H9 (cell line): ENCODE measurements around the gene LRRN4CL. TPM values are rescaled to one million over a fixed set of nuclear protein-coding genes. Genes with fewer than 3 reads are reported as not detected.

Experiments
- DNase-seq: peaks from one replicate; pipeline ENCODE4 v3.0.0-alpha.2; 2017
- H2AFZ ChIP-seq: one replicate; pipeline ENCODE4 v1.6.1; 2013; ENCODE audit warnings: mild to moderate bottlenecking, low read length, control low read depth, moderate library complexity
- H2AK5ac ChIP-seq: 2 replicates; pipeline ENCODE4 v1.6.1; 2013; ENCODE audit warnings: low read length, control low read depth, mixed read lengths; ENCODE audit not compliant: insufficient read length
- H2BK120ac ChIP-seq: one replicate; pipeline ENCODE4 v1.6.1; 2013; ENCODE audit warnings: low read depth, mild to moderate bottlenecking, low read length, control low read depth, inconsistent platforms; ENCODE audit not compliant: poor library complexity, severe bottlenecking
- H2BK12ac ChIP-seq: 2 replicates; pipeline ENCODE4 v1.6.1; 2013; ENCODE audit warnings: low read length, control low read depth, mixed read lengths, low read depth; ENCODE audit not compliant: insufficient read length
- H2BK15ac ChIP-seq: 2 replicates; pipeline ENCODE4 v1.6.1; 2013; ENCODE audit warnings: low read depth, low read length, control low read depth
- H2BK20ac ChIP-seq: one replicate; pipeline ENCODE4 v1.6.1; 2013; ENCODE audit warnings: low read depth, mild to moderate bottlenecking, low read length, control low read depth, inconsistent platforms; ENCODE audit not compliant: poor library complexity, severe bottlenecking
- H2BK5ac ChIP-seq: 2 replicates; pipeline ENCODE4 v1.6.1; 2013; ENCODE audit warnings: low read length, control low read depth, mixed read lengths; ENCODE audit not compliant: insufficient read length
- H3K14ac ChIP-seq: 2 replicates; pipeline ENCODE4 v1.6.1; 2013; ENCODE audit warnings: low read length, control low read depth; ENCODE audit not compliant: insufficient read depth
- H3K18ac ChIP-seq: 2 replicates; pipeline ENCODE4 v1.6.1; 2013; ENCODE audit warnings: low read depth, mild to moderate bottlenecking, mixed read lengths, low read length, control low read depth; ENCODE audit not compliant: insufficient read length
- H3K23ac ChIP-seq: 2 replicates; pipeline ENCODE4 v1.6.1; 2013; ENCODE audit warnings: low read length, control low read depth, mixed read lengths, low read depth; ENCODE audit not compliant: insufficient read length
- H3K23me2 ChIP-seq: 2 replicates; pipeline ENCODE4 v1.6.1; 2013; ENCODE audit warnings: low read depth, mild to moderate bottlenecking, mixed read lengths, low read length, control low read depth; ENCODE audit not compliant: insufficient read length, poor library complexity, severe bottlenecking
- H3K27ac ChIP-seq: 2 replicates; pipeline ENCODE4 v1.5.1; 2013; ENCODE audit warnings: low read length, control low read depth, mixed read lengths, low read depth; ENCODE audit not compliant: insufficient read length
- H3K27me3 ChIP-seq: 2 replicates; pipeline ENCODE4 v1.6.1; 2013; ENCODE audit warnings: low read length, control low read depth, inconsistent platforms; ENCODE audit not compliant: insufficient read depth
- H3K4ac ChIP-seq: 2 replicates; pipeline ENCODE4 v1.6.1; 2013; ENCODE audit warnings: low read depth, mild to moderate bottlenecking, control low read depth, inconsistent platforms, low read length, moderate library complexity
- H3K4me1 ChIP-seq: 2 replicates; pipeline ENCODE4 v1.6.1; 2013; ENCODE audit warnings: low read length, control low read depth, inconsistent platforms; ENCODE audit not compliant: insufficient read depth
- H3K4me2 ChIP-seq: 2 replicates; pipeline ENCODE4 v1.6.1; 2013; ENCODE audit warnings: low read length, control low read depth, mixed read lengths; ENCODE audit not compliant: insufficient read length, insufficient read depth
- H3K56ac ChIP-seq: 2 replicates; pipeline ENCODE4 v1.6.1; 2013; ENCODE audit warnings: low read depth, mild to moderate bottlenecking, mixed read lengths, low read length, control low read depth; ENCODE audit not compliant: insufficient read length
- H3K79me1 ChIP-seq: 2 replicates; pipeline ENCODE4 v1.6.1; 2013; ENCODE audit warnings: low read depth, mild to moderate bottlenecking, moderate library complexity, low read length, control low read depth, inconsistent platforms; ENCODE audit not compliant: insufficient read depth, poor library complexity, severe bottlenecking
- H3K79me2 ChIP-seq: 2 replicates; pipeline ENCODE4 v1.6.1; 2013; ENCODE audit warnings: low read length, control low read depth, inconsistent platforms; ENCODE audit not compliant: insufficient read depth
- H3K9ac ChIP-seq: 2 replicates; pipeline ENCODE4 v1.6.1; 2013; ENCODE audit warnings: low read length, control low read depth, mixed read lengths; ENCODE audit not compliant: insufficient read length; ENCODE audit errors: extremely low read depth
- H3K9me3 ChIP-seq: one replicate; pipeline ENCODE4 v1.6.1; 2013; ENCODE audit warnings: low read depth, low read length, inconsistent platforms; ENCODE audit not compliant: control insufficient read depth
- H3T11ph ChIP-seq: one replicate; pipeline ENCODE4 v1.6.1; 2013; ENCODE audit warnings: mild to moderate bottlenecking, low read length, control low read depth, inconsistent platforms
- H4K20me1 ChIP-seq: one replicate; pipeline ENCODE4 v1.6.1; 2013; ENCODE audit not compliant: control insufficient read depth, insufficient read length, insufficient read depth
- H4K5ac ChIP-seq: 2 replicates; pipeline ENCODE4 v1.6.1; 2013; ENCODE audit warnings: low read depth, mild to moderate bottlenecking, mixed read lengths, low read length, control low read depth; ENCODE audit not compliant: insufficient read length
- H4K8ac ChIP-seq: replicated peaks from 2 replicates; pipeline ENCODE4 v1.6.1; 2013; ENCODE audit warnings: low read length, control low read depth, mixed read lengths, low read depth; ENCODE audit not compliant: insufficient read length
- H4K91ac ChIP-seq: 2 replicates; pipeline ENCODE4 v1.6.1; 2013; ENCODE audit warnings: low read depth, mild to moderate bottlenecking, moderate library complexity, mixed read lengths, low read length, control low read depth; ENCODE audit not compliant: insufficient read length
- H3K27ac Mint-ChIP-seq, 3 experiments: 2 replicates in 2 of 3; 3 replicates in 1 of 3; pipeline ENCODE4 v1.8.0; 2020 to 2021; ENCODE audit warnings: mixed read lengths in 3 of 3, mild to moderate bottlenecking in 1 of 3, moderate library complexity in 1 of 3
- H3K27me3 Mint-ChIP-seq: 2 replicates; pipeline ENCODE4 v1.8.0; 2021; ENCODE audit warnings: low read depth, mild to moderate bottlenecking, moderate library complexity, mixed read lengths
- H3K36me3 Mint-ChIP-seq, 3 experiments: 2 replicates in 2 of 3; 3 replicates in 1 of 3; pipeline ENCODE4 v1.8.0; 2020 to 2021; ENCODE audit warnings: low read depth in 3 of 3, mixed read lengths in 3 of 3; ENCODE audit not compliant: insufficient read depth in 1 of 3
- H3K4me1 Mint-ChIP-seq, 2 experiments: 2 replicates each; pipeline ENCODE4 v1.8.0; 2020; ENCODE audit warnings: mixed read lengths in 2 of 2
- H3K4me3 Mint-ChIP-seq, 2 experiments: 2 replicates in 1 of 2; 3 replicates in 1 of 2; pipeline ENCODE4 v1.8.0; 2020 to 2021; ENCODE audit warnings: mild to moderate bottlenecking in 2 of 2, mixed read lengths in 2 of 2, moderate library complexity in 1 of 2
- H3K9me3 Mint-ChIP-seq, 2 experiments: 2 replicates in 1 of 2; 3 replicates in 1 of 2; pipeline ENCODE4 v1.8.0; 2020; ENCODE audit warnings: mild to moderate bottlenecking in 2 of 2, mixed read lengths in 2 of 2, moderate library complexity in 1 of 2
- WGBS: extraction: QIAGEN DNeasy Blood & Tissue Kit; methylation state at CpG from one replicate; pipeline ENCODE4 v1.1.7; 2013; ENCODE audit warnings: missing lambda C conversion rate, low lambda C conversion rate, mixed read lengths; ENCODE audit not compliant: insufficient read length; ENCODE audit errors: extremely low coverage; 5-methylcytosine and 5-hydroxymethylcytosine counted together
- total RNA-seq: library from RNA; stranded (reverse); gene quantifications from 2 replicates; pipeline ENCODE4 v1.2.1, GENCODE V29; 2021
- TF ChIP-seq, protein P1 (sequence below): fragments of 200-600 bp; sonication (generic); conservative IDR thresholded peaks from 3 replicates; pipeline ENCODE4 v1.8.0; 2021; ENCODE audit warnings: antibody characterized with exemption, mild to moderate bottlenecking

Gene LRRN4CL
- total RNA-seq, 1 experiment from 2014 or later: 0.59 TPM

DNA sequence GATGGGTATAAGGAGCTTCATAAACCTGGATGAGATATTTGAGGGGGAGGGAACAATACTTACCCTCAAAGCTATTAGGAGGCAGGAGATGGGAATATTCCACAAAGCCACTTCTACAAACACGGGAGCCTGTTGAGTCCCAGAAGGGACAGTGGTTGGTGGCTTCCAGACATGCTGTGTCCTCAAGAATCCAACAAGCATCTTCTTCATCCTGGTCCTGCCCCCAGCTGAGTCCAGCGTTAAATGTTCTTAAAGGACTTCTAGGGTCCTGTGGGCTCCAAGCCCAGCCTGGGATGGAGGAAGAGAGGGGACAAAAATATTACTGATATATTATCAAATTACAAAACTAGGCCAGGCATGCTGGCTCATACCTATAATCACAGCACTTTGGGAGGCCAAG, 21.9 kb downstream of the LRRN4CL start:
- Mint-ChIP-seq H3K27ac (peak overlapping the region in 1 of 3 experiments; percentile 90; a peak in 2 of 7 replicates), H3K36me3 (peaks cover 28 to 43% (median 29%) of the 10 kb centered on the region in 3 experiments), H3K4me3 (peak overlapping the region; percentile 94 to 99; a peak in 4 of 5 replicates), H3K4me1 (peaks cover 23 to 29% of the 10 kb centered on the region in 2 experiments), H3K27me3 (no peaks in the 10 kb centered on the region; the same call in none of the 2 replicates), H3K9me3 (no peaks in the 10 kb centered on the region; a peak in 1 of 5 replicates)
- Histone ChIP-seq H2AFZ (no peak overlapping the region), H3K27me3 (no peaks in the 10 kb centered on the region), H3K4ac (no peak overlapping the region), H2BK5ac (no peak overlapping the region), H3K23me2 (peaks cover 17% of the 10 kb centered on the region), H3K23ac (no peak overlapping the region), H2AK5ac (no peak overlapping the region), H2BK120ac (no peak overlapping the region), H3K27ac (no peak overlapping the region), H3K4me1 (peaks cover 2% of the 10 kb centered on the region; the same call in 1 of the 2 replicates), H3K18ac (no peak overlapping the region), H3K56ac (no peak overlapping the region), H3K79me1 (no peaks in the 10 kb centered on the region), H2BK15ac (no peak overlapping the region), H3K4me2 (peak overlapping the region; percentile 86), H3T11ph (no peak overlapping the region), H2BK12ac (no peak overlapping the region), H3K9me3 (no peaks in the 10 kb centered on the region), H4K20me1 (no peaks in the 10 kb centered on the region), H4K8ac (no peak overlapping the region), H4K5ac (no peak overlapping the region), H3K9ac (no peak overlapping the region), H3K14ac (no peak overlapping the region), H3K79me2 (peaks cover 3% of the 10 kb centered on the region; the same call in 1 of the 2 replicates), H2BK20ac (no peak overlapping the region), H4K91ac (no peak overlapping the region)
- no peak for DNase-seq
- TF ChIP-seq, protein P1, sequence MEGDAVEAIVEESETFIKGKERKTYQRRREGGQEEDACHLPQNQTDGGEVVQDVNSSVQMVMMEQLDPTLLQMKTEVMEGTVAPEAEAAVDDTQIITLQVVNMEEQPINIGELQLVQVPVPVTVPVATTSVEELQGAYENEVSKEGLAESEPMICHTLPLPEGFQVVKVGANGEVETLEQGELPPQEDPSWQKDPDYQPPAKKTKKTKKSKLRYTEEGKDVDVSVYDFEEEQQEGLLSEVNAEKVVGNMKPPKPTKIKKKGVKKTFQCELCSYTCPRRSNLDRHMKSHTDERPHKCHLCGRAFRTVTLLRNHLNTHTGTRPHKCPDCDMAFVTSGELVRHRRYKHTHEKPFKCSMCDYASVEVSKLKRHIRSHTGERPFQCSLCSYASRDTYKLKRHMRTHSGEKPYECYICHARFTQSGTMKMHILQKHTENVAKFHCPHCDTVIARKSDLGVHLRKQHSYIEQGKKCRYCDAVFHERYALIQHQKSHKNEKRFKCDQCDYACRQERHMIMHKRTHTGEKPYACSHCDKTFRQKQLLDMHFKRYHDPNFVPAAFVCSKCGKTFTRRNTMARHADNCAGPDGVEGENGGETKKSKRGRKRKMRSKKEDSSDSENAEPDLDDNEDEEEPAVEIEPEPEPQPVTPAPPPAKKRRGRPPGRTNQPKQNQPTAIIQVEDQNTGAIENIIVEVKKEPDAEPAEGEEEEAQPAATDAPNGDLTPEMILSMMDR: no peak
- no CpG with 5 or more reads among the region's 2 CpGs for WGBS
